Measurements from ENCODE around the gene PRMT9. TPM values are rescaled to one million over a fixed set of nuclear protein-coding genes. Genes with fewer than 3 reads are reported as not detected.

PRMT9 gene
- total and polyA plus RNA-seq, 10 of the 15 experiments (the other 5 are each of a cell fraction or from before 2014, with no cell fraction given): 4.1 to 11.8 (median 7.6) TPM

GRCh38 chr4:147717878-147718277 is 33.9 kb upstream of the PRMT9 start (continued):
- no peak for TF ChIP-seq MLLT1 (IDR thresholded peaks at IDR 0.05)
- no peak for TF ChIP-seq PAX8 (IDR thresholded peaks at IDR 0.05)
- TF ChIP-seq SIX5 (IDR thresholded peaks at IDR 0.05; ENCODE audit: low read depth, low read length, severe bottlenecking): no peak
- TF ChIP-seq IRF4 (IDR thresholded peaks at IDR 0.05; ENCODE audit: low read depth, low read length): no peak
- TF ChIP-seq YBX1 (IDR thresholded peaks at IDR 0.05): no peak
- no peak; the same call in 1 of the 2 replicates for TF ChIP-seq FOXM1 (IDR thresholded peaks at IDR 0.05; ENCODE audit: low read depth, low read length)
- no peak for TF ChIP-seq ZBTB33 (IDR thresholded peaks at IDR 0.05)
- TF ChIP-seq USF2 (IDR thresholded peaks at IDR 0.05; ENCODE audit: borderline replicate concordance, low read depth, low read length): no peak
- TF ChIP-seq PAX5 (IDR thresholded peaks at IDR 0.05; ENCODE audit: borderline replicate concordance, low read depth, low read length): no peak
- no peak for TF ChIP-seq PML (IDR thresholded peaks at IDR 0.05; ENCODE audit: low read length)
- no peak for TF ChIP-seq ZNF592 (IDR thresholded peaks at IDR 0.05)
- no peak for TF ChIP-seq CEBPB (IDR thresholded peaks at IDR 0.05; ENCODE audit: borderline replicate concordance in 1 of 2, low read depth in 2 of 2, low read length in 2 of 2)
- peak; percentile 5; the same call in 1 of the 2 replicates for TF ChIP-seq RUNX3 (IDR thresholded peaks at IDR 0.05; ENCODE audit: low read length)
- no peak for TF ChIP-seq RAD21 (IDR thresholded peaks at IDR 0.05; ENCODE audit: insufficient read depth, low read depth, low read length)
- no peak for TF ChIP-seq PRDM15 (CRISPR knock-in tag; IDR thresholded peaks at IDR 0.05)
- TF ChIP-seq NBN (IDR thresholded peaks at IDR 0.05): peak; percentile 58; the same call in 1 of the 2 replicates
- no peak for TF ChIP-seq MYC (IDR thresholded peaks at IDR 0.05; ENCODE audit: insufficient read depth, insufficient read length, insufficient replicate concordance, low read length, severe bottlenecking)

Measured in GM12878 (cell line).